GM23248 (cell line): Measurements from ENCODE around the gene MAP6. TPM values are rescaled to one million over a fixed set of nuclear protein-coding genes. Genes with fewer than 3 reads are reported as not detected.

ENCODE experiments used
- DNase-seq: peaks from one replicate; pipeline ENCODE4 v3.0.0-alpha.2; 2015
- H2AFZ ChIP-seq: fragments of 200-600 bp; sonication (generic); 2 replicates; pipeline ENCODE4 v1.6.1; 2016; ENCODE audit warnings: antibody characterized with exemption
- H3F3A ChIP-seq: fragments of 200-600 bp; sonication (generic); 2 replicates; pipeline ENCODE4 v1.6.1; 2016; ENCODE audit warnings: mild to moderate bottlenecking, antibody characterized with exemption, mixed run types; ENCODE audit not compliant: insufficient read depth
- H3K27ac ChIP-seq: fragments of 200-600 bp; sonication (generic); 2 replicates; pipeline ENCODE4 v1.5.1; 2016; ENCODE audit warnings: mild to moderate bottlenecking
- H3K27me3 ChIP-seq: fragments of 200-600 bp; sonication (generic); replicated peaks from 2 replicates; pipeline ENCODE4 v1.6.1; 2016; ENCODE audit warnings: mild to moderate bottlenecking; ENCODE audit not compliant: insufficient read depth
- H3K36me3 ChIP-seq: fragments of 200-600 bp; sonication (generic); 2 replicates; pipeline ENCODE4 v1.6.1; 2016; ENCODE audit warnings: low read depth, mild to moderate bottlenecking
- H3K4me1 ChIP-seq: fragments of 200-600 bp; sonication (generic); 2 replicates; pipeline ENCODE4 v1.6.1; 2016; ENCODE audit warnings: mild to moderate bottlenecking; ENCODE audit not compliant: insufficient read depth
- H3K4me2 ChIP-seq: fragments of 200-600 bp; sonication (generic); one replicate; pipeline ENCODE4 v1.6.1; 2016; ENCODE audit warnings: mild to moderate bottlenecking; ENCODE audit not compliant: unreplicated experiment
- H3K4me3 ChIP-seq: fragments of 200-600 bp; sonication (generic); 2 replicates; pipeline ENCODE4 v1.5.1; 2016; ENCODE audit warnings: mild to moderate bottlenecking
- H3K79me2 ChIP-seq: fragments of 200-600 bp; sonication (generic); 2 replicates; pipeline ENCODE4 v1.6.1; 2016; ENCODE audit warnings: mild to moderate bottlenecking; ENCODE audit not compliant: insufficient read depth
- H3K9ac ChIP-seq: fragments of 200-600 bp; sonication (generic); 2 replicates; pipeline ENCODE4 v1.6.1; 2016; ENCODE audit warnings: mild to moderate bottlenecking
- H3K9me2 ChIP-seq: fragments of 200-600 bp; sonication (generic); 2 replicates; pipeline ENCODE4 v1.6.1; 2016; ENCODE audit warnings: mixed run types, mild to moderate bottlenecking, moderate library complexity; ENCODE audit not compliant: insufficient read depth
- H3K9me3 ChIP-seq: fragments of 200-600 bp; sonication (generic); one replicate; pipeline ENCODE4 v1.6.1; 2017; ENCODE audit warnings: low read depth
- H4K20me1 ChIP-seq: fragments of 200-600 bp; sonication (generic); 2 replicates; pipeline ENCODE4 v1.6.0; 2016; ENCODE audit not compliant: insufficient read depth
- EZH2 ChIP-seq: fragments of 200-600 bp; sonication (generic); IDR thresholded peaks from 2 replicates; pipeline ENCODE4 v1.6.1; 2018; ENCODE audit warnings: antibody characterized with exemption, mild to moderate bottlenecking; ENCODE audit not compliant: insufficient read depth, poor library complexity, severe bottlenecking
- EZH2phosphoT487 ChIP-seq: fragments of 200-600 bp; sonication (generic); IDR thresholded peaks from 2 replicates; pipeline ENCODE4 v1.6.1; 2018; ENCODE audit warnings: antibody characterized with exemption, moderate library complexity, mild to moderate bottlenecking, low read depth; ENCODE audit not compliant: insufficient read depth
- WGBS, 2 experiments: methylation state at CpG; one replicate each; pipeline ENCODE4 v1.1.6; 2015 to 2017; ENCODE audit warnings: low lambda C conversion rate in 2 of 2, low coverage in 1 of 2; ENCODE audit errors: missing lambda C conversion rate in 2 of 2; 5-methylcytosine and 5-hydroxymethylcytosine counted together
- in situ Hi-C: fragments of 300-500 bp; cut with MboI; formaldehyde crosslinking; loops from 2 replicates; pipeline ENCODE4 v1.15.0; 2020
- polyA plus RNA-seq: library from polyadenylated mRNA; unstranded; fragments of >200 nt; fragmentation: Nextera tagmentation; extraction: Ambion mirVana; gene quantifications from 2 replicates; pipeline ENCODE4 v1.2.1, GENCODE V29; 2016
- total RNA-seq: library from RNA; depleted of rRNA; stranded (reverse); fragments of >200 nt; shearing (Covaris generic); gene quantifications from 2 replicates; pipeline ENCODE4 v1.2.3, GENCODE V29; 2014

Gene MAP6
- total and polyA plus RNA-seq, 2 experiments from 2014 or later, result 3.4 to 5.2 TPM

GRCh38 chr11:75568616-75569219, 100.1 kb downstream of the MAP6 start:
- Histone ChIP-seq H3K9ac (peak overlapping the region; percentile 54; the same call in 1 of the 2 replicates), H3F3A (peaks cover 91% of the 10 kb centered on the region), H3K4me2 (no peak overlapping the region), H4K20me1 (peaks cover 27% of the 10 kb centered on the region), H3K4me3 (no peak overlapping the region), H3K27me3 (no peaks in the 10 kb centered on the region), H2AFZ (no peak overlapping the region), H3K27ac (peak overlapping the region; percentile 58; the same call in 1 of the 2 replicates), H3K79me2 (peaks cover 86% of the 10 kb centered on the region), H3K36me3 (peaks cover 66% of the 10 kb centered on the region), H3K9me2 (no peaks in the 10 kb centered on the region), H3K4me1 (peaks cover 40% of the 10 kb centered on the region), H3K9me3 (no peaks in the 10 kb centered on the region)
- no peak for DNase-seq
- in situ Hi-C loops, result no loop called here
- TF ChIP-seq EZH2, result no peak
- TF ChIP-seq EZH2phosphoT487, result no peak
- WGBS, 2 experiments, result 63 to 64% methylated on average over 13 to 14 of the region's 14 CpGs

- Histone ChIP-seq H3K9me2 (no peaks in the 10 kb centered on the region), H3K9ac (peak overlapping the region; percentile 54), H3K4me3 (0 out of 2 replicates have a peak overlapping the region, but pooled peaks have one; percentile 6), H3K36me3 (peaks cover 59% of the 10 kb centered on the region), H3F3A (peaks cover 91% of the 10 kb centered on the region), H3K27me3 (no peaks in the 10 kb centered on the region), H2AFZ (no peak overlapping the region), H4K20me1 (peaks cover 27% of the 10 kb centered on the region), H3K9me3 (no peaks in the 10 kb centered on the region), H3K4me2 (peak overlapping the region; percentile 8), H3K4me1 (peaks cover 40% of the 10 kb centered on the region), H3K27ac (peak overlapping the region; percentile 58), H3K79me2 (peaks cover 94% of the 10 kb centered on the region)
- TF ChIP-seq EZH2phosphoT487, result no peak
- TF ChIP-seq EZH2, result no peak
- 72 to 82% methylated on average over 6 of the region's 6 CpGs for WGBS, 2 experiments
- in situ Hi-C loops, result no loop called here
- peak; percentile 49 for DNase-seq
Measured at GRCh38 chr11:75567971-75568370, 100.9 kb downstream of the MAP6 start.

GRCh38 chr11:75566763-75567279, 102.0 kb downstream of the MAP6 start:
- no peak for DNase-seq
- H3F3A ChIP-seq, result peaks cover 81% of the 10 kb centered on the region
- peaks cover 99% of the 10 kb centered on the region for H3K79me2 ChIP-seq
- peaks cover 47% of the 10 kb centered on the region for H3K36me3 ChIP-seq
- H3K27me3 ChIP-seq, result no peaks in the 10 kb centered on the region
- H3K9ac ChIP-seq, result no peak overlapping the region
- 81 to 84% methylated on average over 34 of the region's 34 CpGs for WGBS, 2 experiments
- peaks cover 27% of the 10 kb centered on the region for H4K20me1 ChIP-seq
- in situ Hi-C loops, result no loop called here
- no peak for TF ChIP-seq EZH2
- TF ChIP-seq EZH2phosphoT487, result no peak
- H3K4me3 ChIP-seq, result no peak overlapping the region
- no peak overlapping the region for H2AFZ ChIP-seq
- no peaks in the 10 kb centered on the region for H3K9me2 ChIP-seq
- peak overlapping the region; percentile 58; the same call in 1 of the 2 replicates for H3K27ac ChIP-seq
- peaks cover 40% of the 10 kb centered on the region for H3K4me1 ChIP-seq
- peak overlapping the region; percentile 12 for H3K4me2 ChIP-seq
- H3K9me3 ChIP-seq, result no peaks in the 10 kb centered on the region

GRCh38 chr11:75565916-75566762, 102.7 kb downstream of the MAP6 start:
- peaks cover 40% of the 10 kb centered on the region for H3K36me3 ChIP-seq
- WGBS, 2 experiments, result 53 to 70% methylated on average over 36 to 41 of the region's 43 CpGs

More at GRCh38 chr11:75565916-75566762, 102.7 kb downstream of the MAP6 start:
- no peaks in the 10 kb centered on the region for H3K27me3 ChIP-seq
- peak overlapping the region; percentile 94 for H3K4me2 ChIP-seq
- in situ Hi-C loops, result no loop called here
- H3K4me3 ChIP-seq, result peak overlapping the region; percentile 87
- H3K9me3 ChIP-seq, result no peaks in the 10 kb centered on the region
- H2AFZ ChIP-seq, result no peak overlapping the region
- peaks cover 92% of the 10 kb centered on the region for H3K79me2 ChIP-seq
- TF ChIP-seq EZH2phosphoT487, result no peak
- TF ChIP-seq EZH2, result no peak
- peak; percentile 58 for DNase-seq
- peaks cover 22% of the 10 kb centered on the region for H4K20me1 ChIP-seq
- peaks cover 46% of the 10 kb centered on the region for H3K4me1 ChIP-seq
- no peaks in the 10 kb centered on the region for H3K9me2 ChIP-seq
- peak overlapping the region; percentile 98 for H3K27ac ChIP-seq
- H3K9ac ChIP-seq, result peak overlapping the region; percentile 99
- H3F3A ChIP-seq, result peaks cover 80% of the 10 kb centered on the region
